Activated CD4-positive, alpha-beta T cell treated with anti-CD3 and anti-CD28 coated beads, Interleukin-2, Interleukin-4, amounts not matched to agents 100 ng/mL and 50 ng/mL, durations not matched to agents 16 hours and 8 hours (primary cell): ENCODE measurements around the gene THRSP.
"Not testable (repeated sequence)": the region's sequence is repeated elsewhere in the genome, so short reads cannot be mapped to it uniquely, and the experiment has no call there.

Source experiments
- DNase-seq: peaks from one replicate; pipeline ENCODE4 v3.0.0-alpha.2; 2020; ENCODE audit warnings: low spot score

THRSP gene

DNA sequence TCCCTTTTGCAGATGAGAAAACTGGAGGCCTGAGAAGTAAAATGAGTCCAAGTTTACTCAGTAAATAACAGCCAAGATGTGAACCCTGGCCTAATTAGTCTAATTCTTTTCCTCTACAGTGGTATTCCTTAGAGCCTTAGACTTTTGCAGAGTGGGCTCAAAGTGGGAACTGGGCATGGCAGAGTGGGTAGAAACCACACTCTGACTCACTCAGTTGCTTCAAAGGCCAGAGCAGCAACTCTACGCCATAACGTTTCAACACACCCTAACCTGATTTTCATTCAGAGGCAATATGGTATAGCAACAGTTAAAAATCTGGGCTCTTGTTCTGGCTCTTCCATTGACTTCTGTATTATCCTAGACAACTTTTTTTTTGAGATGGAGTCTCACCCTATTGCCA lies 2.8 kb downstream of the THRSP start:
- DNase-seq = no peak

GRCh38 chr11:78067704-78068103 lies 4.0 kb downstream of the THRSP start:
- DNase-seq = no peak

- no peak for DNase-seq
These were observed 5.8 kb downstream of the THRSP start for GRCh38 chr11:78069465-78069864.

- no peak for DNase-seq
These were observed 7.0 kb downstream of the THRSP start for GRCh38 chr11:78070621-78071020.

DNA sequence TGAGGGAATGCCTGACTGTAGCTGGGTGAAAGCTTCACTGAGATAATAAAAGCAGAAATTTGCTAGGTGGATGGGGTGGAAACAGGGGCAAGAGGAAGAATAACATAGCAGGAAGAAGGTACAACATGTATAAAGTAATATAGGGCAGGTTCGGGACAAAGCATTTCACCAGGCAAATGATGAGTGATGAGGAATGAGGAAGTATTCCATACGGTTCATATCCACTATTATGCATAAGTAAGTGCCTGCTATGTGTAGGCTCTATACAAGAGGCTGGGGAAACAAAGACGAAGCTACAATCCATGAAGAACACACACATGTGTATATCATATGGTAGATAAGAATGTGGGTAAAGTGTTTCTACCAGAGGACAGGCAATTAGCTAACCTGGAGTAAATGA lies 8.1 kb downstream of the THRSP start:
- no peak for DNase-seq

- DNase-seq = no peak
These were observed 8.8 kb downstream of the THRSP start for GRCh38 chr11:78072455-78072854.

- no peak for DNase-seq
These were observed 11.1 kb downstream of the THRSP start for GRCh38 chr11:78074756-78075155.

DNA sequence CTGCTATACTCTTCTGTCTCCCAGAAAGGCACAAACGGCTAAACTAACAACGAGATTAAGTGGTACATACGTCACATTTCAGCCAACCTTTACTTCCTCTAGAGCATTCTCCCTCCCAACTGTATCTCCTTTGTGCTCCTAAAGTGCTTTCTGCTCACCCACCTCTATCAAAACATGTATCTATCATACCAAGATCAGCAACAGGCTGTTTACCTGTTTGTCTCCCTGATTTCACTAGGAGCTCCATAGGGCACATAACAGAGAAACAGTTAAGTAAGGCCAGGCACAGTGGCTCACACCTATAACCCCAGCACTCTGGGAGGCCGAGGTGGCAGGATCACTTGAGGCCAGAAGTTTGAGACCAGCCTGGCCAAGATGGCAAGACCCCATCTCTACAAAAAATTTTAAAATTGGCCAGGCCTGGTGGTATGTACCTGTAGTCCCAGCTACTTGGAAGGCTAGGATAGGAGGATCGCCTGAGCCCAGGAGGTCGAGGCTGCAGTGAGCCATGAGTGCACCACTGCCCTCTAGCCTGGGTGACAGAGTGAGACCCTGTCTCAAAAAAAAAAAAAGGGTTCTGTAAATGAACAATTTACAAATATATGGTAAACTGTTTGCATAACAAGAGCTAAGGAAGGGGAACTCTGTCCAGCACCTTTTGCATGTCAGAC lies 13.2 kb downstream of the THRSP start:
- no peak for DNase-seq

- not testable (repeated sequence) for DNase-seq
These were observed 13.9 kb downstream of the THRSP start for GRCh38 chr11:78077592-78077991.

GRCh38 chr11:78078218-78079167 lies 14.8 kb downstream of the THRSP start:
- DNase-seq = no peak

DNA sequence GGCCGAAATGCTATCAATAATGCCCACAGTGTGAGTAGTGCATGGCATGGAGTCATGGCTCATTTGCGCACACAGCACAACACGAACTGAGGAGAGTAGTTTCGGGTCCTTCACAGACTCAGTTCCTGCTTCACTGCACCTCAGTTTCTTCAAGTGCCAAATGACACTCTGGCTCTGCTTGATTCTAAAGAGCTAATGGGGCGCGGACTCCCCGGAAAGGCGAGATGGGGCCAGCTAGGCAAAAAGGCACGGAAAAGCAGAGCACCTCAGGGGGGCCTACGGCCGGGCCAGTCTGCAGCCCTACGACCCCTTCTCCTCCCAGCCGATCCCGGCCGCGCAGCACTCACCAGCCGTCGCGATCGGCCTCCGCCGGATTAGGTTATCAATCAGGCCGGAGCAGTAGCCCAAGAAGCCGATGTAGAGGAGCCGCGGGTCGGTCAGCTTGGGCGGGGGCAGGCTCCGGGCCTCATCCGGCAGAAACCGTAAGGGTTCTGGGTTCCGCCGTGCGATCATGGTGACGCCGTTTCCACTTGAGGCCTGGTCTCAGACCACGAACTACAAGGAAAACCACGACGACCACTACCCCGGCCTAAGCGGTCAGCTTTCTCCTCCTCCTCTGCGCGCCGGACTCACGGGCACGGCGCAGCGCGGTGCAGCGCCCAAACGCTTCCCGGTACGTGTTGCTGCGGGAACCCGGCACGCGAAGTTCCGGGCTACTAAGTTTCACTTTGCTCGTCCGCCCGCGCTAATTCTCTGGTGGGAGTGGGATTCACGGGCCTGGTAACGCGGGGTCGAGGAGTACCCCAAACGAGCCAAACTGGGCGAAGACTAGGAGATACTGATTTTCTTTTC lies 15.8 kb downstream of the THRSP start, which contains the start of gene NDUFC2:
Gene NDUFC2, minus strand, starts transcription at position 631 of the 852 bp plus-strand sequence. Its CDS starts 118 bp downstream, at position 513.
- peak; percentile 76 for DNase-seq

GRCh38 chr11:78080084-78080817 lies 16.6 kb downstream of the THRSP start:
- DNase-seq = no peak

DNA sequence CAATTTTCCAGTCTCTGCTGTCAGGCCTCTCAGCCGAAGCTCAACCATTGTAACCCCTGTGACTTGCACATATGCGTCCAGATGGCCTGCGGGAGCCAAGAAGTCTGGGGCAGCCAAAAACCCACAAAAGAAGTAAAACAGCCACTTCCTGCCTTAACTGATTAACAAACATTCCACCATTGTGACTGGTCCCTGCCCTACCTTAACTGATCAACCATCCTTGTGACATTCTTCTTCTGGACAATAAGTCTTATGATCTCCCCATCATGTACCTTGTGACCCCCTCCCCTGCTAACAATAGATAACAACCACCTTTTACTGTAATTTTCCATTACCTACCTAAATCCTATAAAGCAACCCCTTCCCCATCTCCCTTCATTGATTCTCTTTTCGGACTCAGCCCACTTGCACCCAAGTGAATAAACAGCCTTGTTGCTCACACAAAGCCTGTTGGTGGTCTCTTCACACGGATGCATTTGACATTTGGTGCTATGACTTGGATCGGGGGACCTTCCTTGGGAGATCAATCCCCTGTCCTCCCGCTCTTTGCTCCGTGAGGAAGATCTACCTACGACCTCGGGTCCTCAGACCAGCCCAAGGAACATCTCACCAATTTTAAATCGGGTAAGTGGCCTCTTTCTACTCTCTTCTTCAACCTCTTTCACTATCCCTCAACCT lies 17.3 kb downstream of the THRSP start:
- DNase-seq = no peak

- no peak for DNase-seq
These were observed 17.9 kb downstream of the THRSP start for GRCh38 chr11:78081583-78081982.

DNA sequence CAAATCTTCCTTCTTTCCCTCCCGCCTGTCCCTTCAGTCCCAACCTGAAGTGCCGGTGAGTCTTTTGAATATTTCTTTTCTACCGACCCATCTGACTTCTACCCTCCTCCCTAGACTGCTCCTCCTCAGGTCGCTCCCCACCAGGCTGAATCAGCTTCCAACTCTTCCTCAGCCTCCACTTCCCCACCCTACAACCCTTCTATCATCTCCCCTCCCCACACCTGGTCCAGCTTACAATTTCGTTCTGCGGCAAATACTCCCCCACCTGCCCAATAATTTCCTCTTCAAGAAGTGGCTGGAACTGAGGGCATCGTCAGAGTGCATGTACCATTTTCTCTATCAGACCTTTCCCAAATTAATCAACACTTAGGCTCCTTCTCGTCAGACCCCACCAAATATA lies 18.5 kb downstream of the THRSP start:
- no peak for DNase-seq

DNA sequence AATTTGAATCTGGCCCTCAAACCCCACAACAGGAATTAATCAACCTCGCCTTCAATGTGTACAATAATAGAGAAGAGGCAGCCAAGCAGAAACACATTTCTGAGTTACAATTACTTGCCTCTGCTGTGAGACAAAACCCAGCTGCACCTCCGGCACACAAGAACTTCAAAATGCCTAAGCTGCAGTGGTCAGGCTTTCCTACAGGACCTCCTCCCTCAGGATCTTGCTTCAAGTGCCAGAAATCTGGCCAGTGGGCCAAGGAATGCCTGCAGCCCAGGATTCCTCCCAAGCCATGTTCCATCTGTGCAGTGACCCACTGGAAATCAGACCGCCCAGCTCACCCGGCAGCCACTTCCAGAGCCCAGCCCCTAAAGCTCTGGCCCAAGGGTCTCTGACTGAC lies 19.4 kb downstream of the THRSP start:
- no peak for DNase-seq

GRCh38 chr11:78084506-78084905 lies 20.8 kb downstream of the THRSP start:
- not testable (repeated sequence) for DNase-seq

DNA sequence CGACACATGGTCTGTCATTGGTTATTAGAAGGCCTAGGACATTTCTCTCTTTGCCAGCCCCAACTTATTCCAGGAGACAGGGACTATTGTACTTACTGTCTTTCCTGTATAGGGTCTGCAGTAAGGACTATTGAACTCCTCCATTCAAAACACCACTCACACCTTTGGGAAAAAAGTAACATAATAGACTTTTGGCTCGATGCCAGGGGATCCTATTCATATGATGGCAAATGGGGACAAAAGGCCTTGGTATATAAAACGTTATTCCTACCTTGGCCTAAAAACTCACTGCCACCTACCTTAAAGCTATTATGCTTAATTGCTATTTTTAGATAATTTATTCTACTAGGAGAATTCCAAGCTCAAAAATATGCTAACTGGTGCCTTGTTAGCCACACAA lies 22.3 kb downstream of the THRSP start:
- DNase-seq = no peak

GRCh38 chr11:78086521-78087074 lies 22.9 kb downstream of the THRSP start:
- not testable (repeated sequence) for DNase-seq

GRCh38 chr11:78094250-78094649 lies 30.6 kb downstream of the THRSP start:
- peak; percentile 58 for DNase-seq
